WERI-Rb-1 (cell line): ENCODE data around the gene ROR1.

Source experiments
- DNase-seq: peaks from one replicate; pipeline ENCODE4 v3.0.0-alpha.2; 2020
- H3K27ac ChIP-seq: fragments of 250-450 bp; sonication (Bioruptor Pico); 2 replicates; pipeline ENCODE4 v1.5.1; 2020; ENCODE audit warnings: mild to moderate bottlenecking, moderate library complexity
- H3K27me3 ChIP-seq: fragments of 250-450 bp; sonication (Bioruptor Pico); 2 replicates; pipeline ENCODE4 v1.5.1; 2021; ENCODE audit warnings: mild to moderate bottlenecking, low read depth, moderate library complexity; ENCODE audit not compliant: insufficient read depth, severe bottlenecking
- H3K36me3 ChIP-seq: fragments of 250-450 bp; sonication (Bioruptor Pico); 2 replicates; pipeline ENCODE4 v1.5.1; 2020; ENCODE audit warnings: mild to moderate bottlenecking, moderate library complexity
- H3K4me3 ChIP-seq: 2 replicates; pipeline ENCODE4 v1.5.1; 2011; ENCODE audit warnings: low read depth, mild to moderate bottlenecking, control low read depth, low read length
- H3K9me3 ChIP-seq: fragments of 250-450 bp; sonication (Bioruptor Pico); 2 replicates; pipeline ENCODE4 v1.5.1; 2021; ENCODE audit warnings: mild to moderate bottlenecking, moderate library complexity; ENCODE audit not compliant: severe bottlenecking
- TF ChIP-seq, protein P1 (sequence below): IDR thresholded peaks from 2 replicates; pipeline ENCODE4 v1.5.1; 2011; ENCODE audit warnings: low read depth, mild to moderate bottlenecking, control low read depth, inconsistent platforms, low read length

Gene ROR1

DNA sequence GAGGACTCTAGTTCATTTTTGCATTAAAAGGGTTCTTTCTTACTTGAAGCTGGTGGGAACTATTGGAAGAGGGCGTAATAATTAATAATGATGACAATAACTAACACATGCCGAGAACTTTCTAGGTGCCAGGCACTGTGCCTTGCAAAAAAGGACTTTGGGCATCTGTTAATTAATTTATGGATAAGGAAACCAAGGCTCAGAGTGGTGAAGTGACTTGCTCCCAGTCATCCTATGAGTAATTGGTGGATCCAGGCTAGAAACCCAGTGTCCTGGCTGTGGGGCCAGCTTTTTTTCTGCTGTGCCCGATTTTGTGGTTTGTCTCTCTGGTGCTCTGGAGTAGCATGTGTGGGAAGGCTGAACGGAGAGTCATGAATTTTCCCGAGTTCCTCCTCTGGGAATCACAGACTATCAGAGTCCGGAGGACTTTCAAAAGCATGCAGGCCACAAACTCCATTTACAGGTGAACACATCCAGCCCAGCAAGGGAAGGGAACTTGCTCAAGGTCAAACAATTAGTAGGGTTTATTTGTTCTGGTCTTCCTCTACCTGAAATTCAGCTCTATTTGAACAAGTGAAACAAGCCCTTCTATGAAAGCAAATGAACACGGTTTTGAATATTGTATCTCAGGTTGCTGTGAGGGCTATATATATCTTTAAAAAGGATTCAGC is 23.4 kb downstream of the ROR1 start:
- Histone ChIP-seq H3K27ac (no peak overlapping the region), H3K27me3 (no peaks in the 10 kb centered on the region), H3K36me3 (no peaks in the 10 kb centered on the region), H3K4me3 (no peak overlapping the region), H3K9me3 (no peaks in the 10 kb centered on the region)
- TF ChIP-seq, protein P1, sequence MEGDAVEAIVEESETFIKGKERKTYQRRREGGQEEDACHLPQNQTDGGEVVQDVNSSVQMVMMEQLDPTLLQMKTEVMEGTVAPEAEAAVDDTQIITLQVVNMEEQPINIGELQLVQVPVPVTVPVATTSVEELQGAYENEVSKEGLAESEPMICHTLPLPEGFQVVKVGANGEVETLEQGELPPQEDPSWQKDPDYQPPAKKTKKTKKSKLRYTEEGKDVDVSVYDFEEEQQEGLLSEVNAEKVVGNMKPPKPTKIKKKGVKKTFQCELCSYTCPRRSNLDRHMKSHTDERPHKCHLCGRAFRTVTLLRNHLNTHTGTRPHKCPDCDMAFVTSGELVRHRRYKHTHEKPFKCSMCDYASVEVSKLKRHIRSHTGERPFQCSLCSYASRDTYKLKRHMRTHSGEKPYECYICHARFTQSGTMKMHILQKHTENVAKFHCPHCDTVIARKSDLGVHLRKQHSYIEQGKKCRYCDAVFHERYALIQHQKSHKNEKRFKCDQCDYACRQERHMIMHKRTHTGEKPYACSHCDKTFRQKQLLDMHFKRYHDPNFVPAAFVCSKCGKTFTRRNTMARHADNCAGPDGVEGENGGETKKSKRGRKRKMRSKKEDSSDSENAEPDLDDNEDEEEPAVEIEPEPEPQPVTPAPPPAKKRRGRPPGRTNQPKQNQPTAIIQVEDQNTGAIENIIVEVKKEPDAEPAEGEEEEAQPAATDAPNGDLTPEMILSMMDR = no peak
- no peak for DNase-seq

DNA sequence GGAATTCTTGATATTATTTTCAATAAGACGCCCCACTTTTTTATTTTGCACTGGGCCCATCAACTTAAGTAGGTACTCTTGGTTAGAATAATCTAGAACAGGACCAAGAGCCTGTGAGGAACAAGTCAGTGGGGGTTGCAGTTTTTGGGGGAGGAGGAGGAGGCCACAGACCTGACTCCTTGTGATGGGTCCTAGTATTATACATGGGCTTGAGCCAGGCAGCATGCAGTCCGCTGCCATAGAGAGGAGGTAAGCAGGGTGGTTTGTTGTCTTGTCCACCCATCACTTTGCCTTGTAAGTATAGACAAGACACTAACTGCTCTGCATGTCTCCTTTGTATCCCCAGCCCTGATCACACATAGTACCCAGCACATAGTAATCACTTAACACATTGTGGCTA is 24.5 kb downstream of the ROR1 start:
- no peaks in the 10 kb centered on the region for H3K9me3 ChIP-seq
- TF ChIP-seq, protein P1 = no peak
- H3K27me3 ChIP-seq = no peaks in the 10 kb centered on the region
- no peak for DNase-seq
- no peaks in the 10 kb centered on the region for H3K36me3 ChIP-seq
- no peak overlapping the region for H3K27ac ChIP-seq
- H3K4me3 ChIP-seq = no peak overlapping the region

DNA sequence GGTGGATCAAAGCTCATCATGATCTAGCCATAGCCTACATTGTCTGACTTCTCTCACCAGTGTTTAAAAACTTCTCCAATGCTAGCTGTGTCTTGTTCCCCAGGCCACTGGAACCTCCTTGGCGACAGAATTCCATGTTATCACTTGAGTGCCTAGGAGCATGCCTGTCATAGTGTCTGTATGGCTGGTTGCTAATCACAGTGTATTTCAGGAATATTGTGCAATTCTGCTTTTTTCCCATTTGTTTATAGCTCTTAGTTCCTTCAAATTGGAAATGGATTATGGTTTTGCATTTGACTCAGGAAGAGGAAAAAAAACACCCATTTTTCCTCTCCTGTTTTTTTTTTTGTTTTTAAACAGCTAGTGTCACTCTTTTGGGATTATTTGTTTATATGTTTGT is 25.5 kb downstream of the ROR1 start:
- H3K27me3 ChIP-seq = no peaks in the 10 kb centered on the region
- H3K4me3 ChIP-seq = no peak overlapping the region
- TF ChIP-seq, protein P1 = no peak
- no peak for DNase-seq
- no peaks in the 10 kb centered on the region for H3K36me3 ChIP-seq
- no peak overlapping the region for H3K27ac ChIP-seq
- H3K9me3 ChIP-seq = no peaks in the 10 kb centered on the region

DNA sequence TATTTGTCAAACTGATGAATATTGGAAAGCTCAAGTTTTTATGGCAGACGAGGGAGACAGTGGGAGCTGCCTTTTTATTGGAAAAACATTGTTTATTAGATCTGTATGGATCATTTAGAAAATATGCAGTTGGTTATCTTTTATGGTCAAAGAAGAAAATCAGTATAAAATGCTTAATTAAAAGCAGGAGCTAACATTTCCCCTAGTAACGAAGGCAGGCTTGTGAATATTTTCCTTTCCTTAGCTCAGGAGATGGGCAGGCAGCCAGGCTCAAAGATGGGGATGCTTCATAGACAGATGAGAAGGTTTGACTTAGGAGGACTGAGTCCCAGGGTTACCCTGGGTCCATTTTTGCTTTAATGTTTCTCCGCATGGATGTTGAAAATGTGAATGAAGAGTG is 26.0 kb downstream of the ROR1 start:
- no peak for DNase-seq
- no peaks in the 10 kb centered on the region for H3K36me3 ChIP-seq
- no peak overlapping the region for H3K4me3 ChIP-seq
- TF ChIP-seq, protein P1 = no peak
- H3K27me3 ChIP-seq = no peaks in the 10 kb centered on the region
- no peak overlapping the region for H3K27ac ChIP-seq
- no peaks in the 10 kb centered on the region for H3K9me3 ChIP-seq

DNA sequence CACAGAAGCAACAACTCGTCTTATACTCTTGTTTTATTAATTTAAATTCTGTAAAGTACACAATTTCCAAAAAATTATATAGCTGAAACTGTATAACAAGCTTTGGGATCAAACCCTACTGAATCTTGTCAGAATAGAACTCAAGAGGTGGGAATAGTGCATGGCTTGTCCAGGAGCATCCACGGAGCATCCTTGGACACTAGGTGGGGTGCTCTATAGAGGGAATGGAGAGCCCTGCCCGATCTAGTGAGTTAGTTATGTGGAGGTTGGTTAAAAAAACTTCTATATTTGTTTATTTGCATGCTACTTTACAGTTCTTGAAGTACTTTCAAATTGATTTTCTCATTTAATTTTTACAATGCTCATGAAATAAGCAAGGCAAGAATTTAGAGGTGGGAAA is 28.3 kb downstream of the ROR1 start:
- Histone ChIP-seq H3K27ac (no peak overlapping the region), H3K9me3 (no peaks in the 10 kb centered on the region), H3K36me3 (no peaks in the 10 kb centered on the region), H3K27me3 (no peaks in the 10 kb centered on the region), H3K4me3 (no peak overlapping the region)
- TF ChIP-seq, protein P1 = peak; percentile 31; the same call in 1 of the 2 replicates
- no peak for DNase-seq

DNA sequence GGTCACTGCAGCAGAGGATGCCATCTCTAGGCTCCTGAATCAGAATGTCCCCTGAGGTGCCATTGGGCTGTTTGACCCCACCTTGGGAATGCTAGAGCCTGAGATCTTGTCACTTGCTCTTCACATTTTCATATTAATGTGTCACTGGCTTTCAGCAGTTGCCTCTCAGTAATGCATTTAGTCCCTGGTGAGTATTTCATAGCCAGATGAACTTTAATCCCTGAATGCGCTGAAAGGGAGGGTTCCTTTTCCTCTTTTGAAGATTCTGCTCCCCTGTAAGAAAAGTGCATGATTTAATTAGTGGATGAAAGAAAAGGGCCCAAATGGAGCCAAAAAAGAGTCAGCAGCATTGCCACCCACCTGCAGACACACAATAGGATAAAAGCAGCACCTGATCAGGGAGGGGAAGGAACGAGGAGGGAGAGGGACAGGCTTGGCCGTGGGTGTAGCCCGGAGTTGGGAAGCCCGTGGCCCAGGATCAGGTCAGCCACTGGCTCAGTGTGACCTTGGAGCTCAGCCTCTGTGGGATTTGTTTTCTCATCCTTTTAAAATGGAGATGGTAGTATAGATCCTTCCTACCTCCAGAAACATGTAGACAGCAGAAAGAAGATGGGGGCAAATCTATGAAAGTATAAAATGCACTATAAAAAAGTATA is 31.1 kb downstream of the ROR1 start:
- Histone ChIP-seq H3K27ac (peak overlapping the region; percentile 69), H3K9me3 (no peaks in the 10 kb centered on the region), H3K27me3 (no peaks in the 10 kb centered on the region), H3K36me3 (no peaks in the 10 kb centered on the region), H3K4me3 (no peak overlapping the region; the same call in 1 of the 2 replicates)
- peak; percentile 44 for DNase-seq
- TF ChIP-seq, protein P1 = no peak
